Endothelial cell of umbilical vein (primary cell): ENCODE data around the gene ETV3.

ENCODE experiments used
- EZH2 ChIP-seq: IDR thresholded peaks from 2 replicates; pipeline ENCODE4 v1.6.1; 2012; ENCODE audit warnings: borderline replicate concordance, low read depth, mild to moderate bottlenecking, moderate library complexity, low read length, inconsistent platforms; ENCODE audit not compliant: severe bottlenecking
- POLR2A ChIP-seq: IDR thresholded peaks from 2 replicates; pipeline ENCODE4 v1.6.1; 2012; ENCODE audit warnings: low read depth, mild to moderate bottlenecking, control low read depth, low read length
- POLR2AphosphoS5 ChIP-seq: IDR thresholded peaks from 2 replicates; pipeline ENCODE4 v1.6.1; 2012; ENCODE audit warnings: low read depth, mild to moderate bottlenecking, control low read depth, low read length, moderate library complexity; ENCODE audit not compliant: insufficient read depth
- TF ChIP-seq, protein P1 (sequence below), 2 donors: IDR thresholded peaks; 1 replicate in 1 of 2; 2 replicates in 1 of 2; pipeline ENCODE4 v1.5.1; 2011; ENCODE audit warnings: low read length in 2 of 2, mild to moderate bottlenecking in 2 of 2, moderate library complexity in 2 of 2, control low read depth in 1 of 2, inconsistent platforms in 1 of 2, low read depth in 1 of 2; ENCODE audit not compliant: insufficient read depth in 1 of 2; ENCODE audit errors: extremely low read depth in 1 of 2

DNA sequence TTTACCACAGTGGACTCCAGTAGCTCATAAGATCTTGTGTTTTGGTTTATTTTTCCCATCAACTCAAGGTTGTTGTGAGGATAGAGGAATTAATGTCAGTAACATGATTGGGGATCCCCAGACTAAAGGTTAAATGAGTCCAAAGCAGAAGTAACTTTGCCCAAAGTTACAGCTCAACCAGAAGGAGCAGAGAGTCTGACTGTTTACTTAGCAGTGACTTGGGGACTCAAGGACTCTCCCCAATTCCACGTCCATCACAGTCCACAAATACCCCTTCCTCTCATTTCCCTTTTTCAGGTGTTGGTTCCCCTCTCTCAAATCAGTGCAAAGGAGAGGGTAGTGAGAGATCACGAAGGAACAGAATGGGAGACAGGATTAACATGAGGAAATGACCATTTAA lies 4.0 kb upstream of the ETV3 start:
- TF ChIP-seq, protein P1, sequence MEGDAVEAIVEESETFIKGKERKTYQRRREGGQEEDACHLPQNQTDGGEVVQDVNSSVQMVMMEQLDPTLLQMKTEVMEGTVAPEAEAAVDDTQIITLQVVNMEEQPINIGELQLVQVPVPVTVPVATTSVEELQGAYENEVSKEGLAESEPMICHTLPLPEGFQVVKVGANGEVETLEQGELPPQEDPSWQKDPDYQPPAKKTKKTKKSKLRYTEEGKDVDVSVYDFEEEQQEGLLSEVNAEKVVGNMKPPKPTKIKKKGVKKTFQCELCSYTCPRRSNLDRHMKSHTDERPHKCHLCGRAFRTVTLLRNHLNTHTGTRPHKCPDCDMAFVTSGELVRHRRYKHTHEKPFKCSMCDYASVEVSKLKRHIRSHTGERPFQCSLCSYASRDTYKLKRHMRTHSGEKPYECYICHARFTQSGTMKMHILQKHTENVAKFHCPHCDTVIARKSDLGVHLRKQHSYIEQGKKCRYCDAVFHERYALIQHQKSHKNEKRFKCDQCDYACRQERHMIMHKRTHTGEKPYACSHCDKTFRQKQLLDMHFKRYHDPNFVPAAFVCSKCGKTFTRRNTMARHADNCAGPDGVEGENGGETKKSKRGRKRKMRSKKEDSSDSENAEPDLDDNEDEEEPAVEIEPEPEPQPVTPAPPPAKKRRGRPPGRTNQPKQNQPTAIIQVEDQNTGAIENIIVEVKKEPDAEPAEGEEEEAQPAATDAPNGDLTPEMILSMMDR (IDR thresholded peaks at IDR 0.05; ENCODE audit: extremely low read depth in 1 of 2, insufficient read depth in 1 of 2, low read depth in 1 of 2, low read length in 2 of 2): no peak
- TF ChIP-seq POLR2A (no peak), EZH2 (no peak), POLR2AphosphoS5 (no peak)
